H7 (cell line): ENCODE results near the gene ENOSF1. TPM values are rescaled to one million over a fixed set of nuclear protein-coding genes. Genes with fewer than 3 reads are reported as not detected.
A peak's percentile ranks its signal among the peaks of the same experiment; 100 is the strongest.
"Not testable (repeated sequence)": the region's sequence is repeated elsewhere in the genome, so short reads cannot be mapped to it uniquely, and the experiment has no call there.

Experiments used
- DNase-seq: peaks from one replicate; pipeline ENCODE4 v3.0.0; 2012
- H3K27me3 ChIP-seq: 2 replicates; pipeline ENCODE4 v1.6.0; 2011; ENCODE audit warnings: mild to moderate bottlenecking, low read length; ENCODE audit not compliant: control insufficient read depth, insufficient read depth
- H3K36me3 ChIP-seq: replicated peaks from 2 replicates; pipeline ENCODE4 v1.5.1; 2011; ENCODE audit warnings: low read length; ENCODE audit not compliant: control insufficient read depth, insufficient read depth
- H3K4me3 ChIP-seq: 2 replicates; pipeline ENCODE4 v1.5.1; 2011; ENCODE audit warnings: low read depth, mild to moderate bottlenecking, control low read depth, low read length, moderate library complexity; ENCODE audit not compliant: insufficient read depth
- total RNA-seq: library from RNA; depleted of rRNA; stranded (reverse); fragments of >200 nt; shearing (Covaris generic); gene quantifications from 2 replicates; pipeline ENCODE4 v1.2.3, GENCODE V29; 2014

The ENOSF1 gene
- total RNA-seq, 1 experiment from 2014 or later = 15.4 TPM

DNA sequence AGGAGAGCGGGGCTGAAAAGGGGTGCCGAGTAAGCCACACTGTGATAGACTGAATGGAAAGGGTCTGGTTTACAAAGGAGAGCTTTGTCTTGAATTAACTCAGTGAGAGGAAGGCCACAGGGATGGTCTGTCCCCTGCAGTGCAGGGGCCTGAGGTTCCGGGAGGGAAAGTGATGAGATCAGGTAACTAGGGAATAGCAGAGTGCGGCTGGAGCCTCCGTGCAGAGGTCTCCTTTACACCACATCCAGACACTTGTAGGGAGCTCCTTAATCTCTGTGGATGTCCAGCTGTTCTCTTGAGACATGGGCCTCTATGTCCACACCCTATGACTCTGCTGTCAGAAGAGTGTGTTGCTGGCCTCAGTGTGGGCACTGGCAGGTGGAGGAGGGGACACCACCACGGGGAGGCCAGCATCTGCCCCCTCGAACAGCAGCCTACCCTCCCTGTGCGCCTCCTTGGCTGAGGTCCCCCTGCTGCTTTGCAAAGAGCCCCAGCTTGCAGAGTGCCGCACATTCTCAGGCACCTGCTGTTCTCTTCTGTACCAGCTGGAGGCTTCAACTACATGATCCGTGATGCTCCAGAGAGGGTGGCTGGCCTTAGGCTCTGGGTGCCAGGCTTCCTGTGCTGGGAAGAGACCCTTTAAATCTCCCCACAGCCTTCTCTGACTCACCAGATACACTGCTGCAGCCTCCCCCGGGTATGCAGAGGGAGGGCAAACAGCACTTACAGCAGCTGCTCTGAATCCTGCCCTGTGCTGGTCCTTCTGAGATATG is 25.9 kb downstream of the ENOSF1 start:
- peak; percentile 86 for DNase-seq
- H3K36me3 ChIP-seq = peaks cover 19% of the 10 kb centered on the region
- no peak overlapping the region for H3K4me3 ChIP-seq
- no peaks in the 10 kb centered on the region for H3K27me3 ChIP-seq

DNA sequence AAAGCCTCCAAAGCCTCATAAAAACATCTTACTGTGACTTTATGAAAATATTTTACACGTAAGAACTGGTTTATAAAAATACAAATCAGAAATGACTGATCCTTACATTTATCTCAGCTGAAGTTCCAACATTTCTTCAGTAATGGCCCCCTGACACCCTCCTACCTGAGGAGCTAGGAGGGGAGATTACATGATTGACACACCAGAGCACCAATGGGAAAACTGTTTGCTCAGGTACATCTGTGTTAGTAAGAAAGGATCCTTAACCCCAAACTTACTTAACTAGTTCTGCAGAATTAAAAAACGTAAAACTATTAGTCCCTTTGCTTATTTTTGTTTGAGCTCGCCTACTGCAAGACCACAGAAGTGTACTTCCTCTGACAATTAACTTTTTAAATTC is 27.0 kb downstream of the ENOSF1 start:
- Histone ChIP-seq H3K36me3 (peaks cover 21% of the 10 kb centered on the region), H3K4me3 (no peak overlapping the region), H3K27me3 (no peaks in the 10 kb centered on the region)
- DNase-seq = peak; percentile 81

DNA sequence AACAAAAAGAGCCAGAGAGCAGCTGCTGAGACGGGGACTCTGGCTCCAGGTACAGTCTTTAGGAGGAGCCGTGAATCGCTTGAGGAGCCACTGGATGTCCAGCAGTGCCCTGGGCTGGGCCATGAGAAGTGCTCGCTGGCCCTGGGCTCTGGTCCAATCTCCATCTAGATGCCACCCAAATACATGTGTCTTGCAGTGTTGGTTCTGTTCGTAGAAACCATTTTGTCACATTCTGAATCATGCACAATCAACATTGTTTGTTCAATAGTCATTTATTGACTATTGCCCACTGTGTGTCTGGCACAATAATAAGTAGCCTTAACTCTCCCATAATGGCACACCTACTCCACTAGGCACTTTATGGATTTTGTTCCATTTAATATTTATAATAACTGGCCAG is 28.9 kb downstream of the ENOSF1 start:
- Histone ChIP-seq H3K27me3 (no peaks in the 10 kb centered on the region), H3K4me3 (no peak overlapping the region), H3K36me3 (peaks cover 22% of the 10 kb centered on the region)
- DNase-seq = no peak

DNA sequence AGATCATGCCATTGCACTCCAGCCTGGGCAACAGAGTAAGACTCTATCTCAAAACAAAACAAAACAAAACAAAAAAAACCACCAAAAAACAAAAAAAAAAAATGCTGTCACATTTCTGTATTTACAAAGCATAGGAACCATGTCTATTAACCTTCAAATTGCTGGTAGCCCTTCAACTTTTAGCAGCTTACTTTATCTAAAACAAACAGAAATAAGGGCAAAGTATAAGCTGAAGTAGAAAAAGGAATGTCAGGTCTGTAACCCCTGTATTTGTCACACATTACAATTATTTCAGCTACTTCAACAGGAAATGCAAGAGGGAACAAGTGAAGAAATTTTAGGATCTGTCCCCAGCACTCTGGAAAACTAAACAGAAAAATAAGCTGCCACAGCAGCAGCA is 29.6 kb downstream of the ENOSF1 start:
- H3K4me3 ChIP-seq = no peak overlapping the region
- peaks cover 24% of the 10 kb centered on the region for H3K36me3 ChIP-seq
- H3K27me3 ChIP-seq = no peaks in the 10 kb centered on the region
- no peak for DNase-seq

DNA sequence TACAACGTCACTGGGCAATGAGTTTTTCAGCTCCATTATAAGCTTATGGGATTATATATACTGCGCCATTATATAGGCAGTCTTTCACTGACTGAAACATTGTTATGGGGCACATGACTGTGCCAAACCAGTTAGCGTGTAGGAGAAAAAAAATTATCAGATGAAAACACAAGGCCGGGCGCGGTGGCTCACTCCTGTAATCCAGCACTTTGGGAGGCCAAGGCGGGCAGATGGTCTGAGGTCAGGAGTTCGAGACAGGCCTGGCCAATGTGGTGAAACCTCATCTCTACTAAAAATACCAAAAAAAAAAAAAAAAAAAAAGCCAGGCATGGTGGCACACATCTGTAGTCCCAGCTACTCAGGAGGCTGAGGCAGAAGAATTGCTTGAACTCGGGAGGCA is 30.0 kb downstream of the ENOSF1 start:
- H3K4me3 ChIP-seq, DNase-seq, H3K27me3 ChIP-seq: not testable (repeated sequence)
- H3K36me3 ChIP-seq = peaks cover 28% of the 10 kb centered on the region

DNA sequence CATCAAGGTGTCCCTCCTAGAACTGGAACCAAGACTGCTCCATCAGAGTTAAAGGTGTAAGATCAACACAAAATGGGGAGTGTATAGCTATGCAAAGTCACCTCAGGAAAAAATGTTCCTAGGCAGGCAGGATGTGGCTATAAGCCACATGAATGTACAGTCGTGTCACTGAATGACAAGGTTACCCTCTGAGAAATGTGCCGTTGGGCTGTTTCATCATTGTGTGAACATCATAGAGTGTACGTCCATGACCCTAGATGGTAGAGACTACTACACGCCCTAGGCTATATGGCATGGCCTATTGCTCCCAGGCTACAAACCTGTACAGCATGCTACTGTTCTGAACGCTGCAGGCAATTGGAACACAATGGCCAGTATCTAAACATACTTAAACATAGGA is 30.4 kb downstream of the ENOSF1 start:
- Histone ChIP-seq H3K27me3 (no peaks in the 10 kb centered on the region), H3K36me3 (peaks cover 28% of the 10 kb centered on the region), H3K4me3 (no peak overlapping the region)
- no peak for DNase-seq

DNA sequence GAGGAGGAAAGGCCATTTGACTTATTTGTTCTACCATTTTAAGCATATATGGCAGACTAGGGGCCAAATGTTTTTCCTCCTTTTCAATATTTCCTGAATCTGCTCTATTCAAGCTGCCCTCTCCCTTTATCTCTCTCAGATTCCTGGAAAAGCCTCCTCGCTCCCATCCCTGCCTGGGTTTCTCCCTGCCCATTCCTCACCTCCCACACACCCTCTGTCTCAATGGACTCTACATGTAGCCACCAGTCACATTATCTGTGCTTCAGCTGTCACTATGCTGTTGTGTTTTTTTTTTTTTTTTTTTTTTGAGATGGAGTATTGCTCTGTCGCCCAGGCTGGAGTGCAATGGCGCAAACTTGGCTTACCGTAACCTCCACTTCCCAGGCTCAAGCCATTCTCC is 32.0 kb downstream of the ENOSF1 start:
- Histone ChIP-seq H3K4me3 (no peak overlapping the region), H3K36me3 (peaks cover 21% of the 10 kb centered on the region), H3K27me3 (no peaks in the 10 kb centered on the region)
- no peak for DNase-seq

DNA sequence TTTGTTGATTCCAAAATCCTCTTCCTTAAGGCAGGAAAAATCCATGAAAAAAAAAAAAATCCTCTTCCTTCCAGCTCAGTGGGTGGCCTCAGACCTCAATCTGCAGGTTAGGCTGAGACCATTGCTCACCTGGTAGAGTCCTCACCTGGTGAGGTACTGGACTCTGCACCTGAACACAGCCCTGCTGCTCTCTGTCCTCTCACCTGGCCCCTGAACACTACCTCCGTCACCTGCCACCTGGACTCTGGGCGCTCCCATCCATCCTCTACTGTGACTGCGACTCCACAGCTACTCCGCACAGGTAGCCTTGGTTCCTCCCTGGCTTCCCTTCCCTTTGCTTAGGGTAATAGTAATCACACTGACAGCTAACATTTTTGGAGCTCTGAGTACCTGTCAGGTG is 32.9 kb downstream of the ENOSF1 start:
- no peaks in the 10 kb centered on the region for H3K27me3 ChIP-seq
- H3K36me3 ChIP-seq = peaks cover 24% of the 10 kb centered on the region
- no peak for DNase-seq
- H3K4me3 ChIP-seq = no peak overlapping the region

DNA sequence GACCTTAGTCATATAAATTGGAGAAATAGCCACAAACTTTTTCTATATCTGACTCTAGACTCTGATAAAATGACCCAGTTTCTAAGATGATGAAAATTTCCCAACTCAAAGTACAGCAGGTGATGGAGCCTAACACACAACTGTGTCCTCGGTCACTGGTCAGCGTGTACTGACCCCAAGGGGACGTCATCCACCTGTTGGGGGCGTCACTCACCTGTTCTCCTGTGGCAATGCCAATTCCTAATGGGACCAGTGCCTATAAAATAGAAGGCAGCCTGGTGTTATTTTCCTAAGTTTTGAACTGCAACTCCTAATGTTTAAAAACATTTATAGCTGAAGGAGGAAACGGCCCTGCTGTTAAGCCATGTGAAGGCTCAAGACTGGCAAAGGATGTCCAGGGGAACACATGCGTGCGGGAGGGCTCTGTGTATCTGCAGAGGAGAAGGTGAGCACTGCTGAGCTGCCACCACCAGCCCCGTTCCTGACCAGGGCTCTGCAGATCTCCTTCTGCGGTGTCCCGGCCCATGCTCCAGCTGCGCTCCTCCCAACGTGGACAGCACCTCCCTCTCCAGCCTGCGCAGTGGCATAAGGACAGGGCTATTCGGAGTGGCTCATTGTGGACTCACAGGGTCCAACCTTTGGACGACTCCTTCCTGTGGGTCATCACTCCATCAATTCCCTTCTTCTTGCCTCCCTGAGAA is 33.8 kb downstream of the ENOSF1 start:
- DNase-seq = peak; percentile 52
- Histone ChIP-seq H3K27me3 (no peaks in the 10 kb centered on the region), H3K4me3 (no peak overlapping the region), H3K36me3 (peaks cover 23% of the 10 kb centered on the region)

DNA sequence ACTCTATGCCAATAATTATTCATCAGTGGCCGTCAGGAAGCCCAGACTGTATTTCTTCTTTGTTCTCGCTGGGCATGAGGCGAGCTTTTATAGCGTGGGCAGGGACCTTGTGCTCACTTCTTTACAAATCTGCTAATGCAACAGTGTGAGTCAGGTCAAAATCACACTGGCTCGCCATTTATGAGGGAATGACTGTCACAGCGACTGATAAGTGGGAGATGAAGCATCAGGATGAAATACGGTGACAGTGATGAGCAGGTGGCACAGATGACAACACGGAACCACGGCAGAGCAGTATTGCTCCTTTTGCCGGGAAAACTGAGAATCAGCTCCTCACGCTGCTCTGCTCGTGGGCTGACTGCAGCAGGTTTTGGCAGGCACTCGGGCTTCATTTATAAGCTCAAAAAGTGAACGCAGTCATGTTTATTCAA is 34.5 kb downstream of the ENOSF1 start:
- Histone ChIP-seq H3K27me3 (no peaks in the 10 kb centered on the region), H3K36me3 (peaks cover 20% of the 10 kb centered on the region), H3K4me3 (no peak overlapping the region)
- no peak for DNase-seq

DNA sequence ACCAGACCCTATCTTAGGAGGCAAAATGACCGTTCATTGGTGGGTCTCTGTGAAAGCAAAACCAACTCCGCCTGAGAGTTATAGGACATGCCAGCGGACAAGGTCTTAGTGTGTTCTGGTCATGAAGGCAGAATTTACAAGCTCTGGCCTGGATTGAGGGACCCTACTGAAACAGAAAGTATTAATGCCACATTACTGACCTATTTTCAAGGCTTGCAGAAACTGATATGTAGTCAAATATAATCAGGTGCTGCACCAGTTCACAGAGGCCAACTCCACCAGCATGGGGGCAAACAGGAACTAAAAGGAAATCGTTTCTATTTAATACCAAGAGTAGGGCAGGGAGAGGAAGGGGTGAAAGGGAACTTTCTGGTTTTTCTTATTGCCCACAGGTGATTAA is 35.3 kb downstream of the ENOSF1 start:
- no peaks in the 10 kb centered on the region for H3K27me3 ChIP-seq

DNA sequence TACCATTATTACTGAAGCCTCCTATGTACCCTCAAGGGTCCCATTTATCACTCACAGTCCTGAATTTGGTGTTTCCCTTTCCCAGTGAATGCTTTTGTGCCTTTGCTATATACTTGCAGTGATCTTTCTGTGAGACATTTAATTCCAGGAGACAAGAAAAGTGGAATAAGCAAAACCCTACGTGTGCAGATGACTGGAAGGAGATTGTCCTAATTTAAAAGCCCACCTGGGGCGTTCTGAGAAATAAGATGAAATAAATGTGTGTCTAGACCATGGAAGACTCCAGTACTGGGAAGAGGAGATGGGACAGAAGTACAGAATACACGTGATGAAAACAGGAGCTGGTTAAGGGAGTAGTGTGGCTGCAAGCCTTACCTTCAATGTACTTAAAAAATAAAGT is 35.7 kb downstream of the ENOSF1 start:
- no peak overlapping the region for H3K4me3 ChIP-seq
- no peaks in the 10 kb centered on the region for H3K27me3 ChIP-seq
- DNase-seq = no peak

More for the DNA sequence above, 35.3 kb downstream of the ENOSF1 start:
- DNase-seq = no peak
- Histone ChIP-seq H3K4me3 (no peak overlapping the region), H3K36me3 (peaks cover 21% of the 10 kb centered on the region)

DNA sequence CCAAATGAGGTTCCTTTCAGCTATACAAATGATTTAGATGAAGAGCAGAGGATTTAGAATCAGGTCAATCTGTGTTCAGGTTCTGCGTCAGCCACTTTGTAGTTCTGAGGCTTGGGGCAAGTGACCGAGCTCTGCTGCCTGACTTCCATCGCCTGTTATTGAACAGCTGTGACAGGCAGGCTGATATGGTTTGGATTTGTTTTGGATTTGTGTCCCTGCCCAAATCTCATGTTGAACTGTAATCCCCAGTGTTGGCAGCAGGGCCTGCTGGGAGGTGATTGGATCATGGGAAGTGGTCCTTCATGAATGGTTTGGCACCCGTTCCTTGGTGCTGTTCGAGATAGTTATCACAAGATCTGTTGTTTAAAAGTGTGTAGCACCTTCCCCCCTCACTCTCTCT is 36.4 kb downstream of the ENOSF1 start:
- peaks cover 21% of the 10 kb centered on the region for H3K36me3 ChIP-seq
- no peak overlapping the region for H3K4me3 ChIP-seq
- DNase-seq = no peak
- H3K27me3 ChIP-seq = no peaks in the 10 kb centered on the region

More for the DNA sequence above, 35.7 kb downstream of the ENOSF1 start:
- peaks cover 18% of the 10 kb centered on the region for H3K36me3 ChIP-seq

DNA sequence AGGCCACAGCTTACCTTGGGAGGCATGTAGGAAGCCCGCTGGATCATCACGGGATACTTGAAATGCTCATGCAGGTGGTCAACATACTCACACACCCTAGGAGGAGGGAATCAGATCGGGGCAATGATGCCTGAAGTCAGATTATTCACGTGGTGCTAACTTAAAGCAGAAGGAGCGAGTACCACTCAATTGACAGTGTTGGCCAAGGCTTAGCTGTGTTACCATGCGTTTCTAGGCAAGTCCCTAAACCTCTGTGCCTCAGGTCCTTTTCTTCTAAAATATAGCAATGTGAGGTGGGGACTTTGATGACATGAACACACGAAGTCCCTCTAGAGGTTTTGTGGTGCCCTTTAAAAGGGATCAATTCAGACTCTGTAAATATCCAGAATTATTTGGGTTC is 37.1 kb downstream of the ENOSF1 start:
- no peak for DNase-seq
- Histone ChIP-seq H3K4me3 (no peak overlapping the region), H3K36me3 (peaks cover 27% of the 10 kb centered on the region)

DNA sequence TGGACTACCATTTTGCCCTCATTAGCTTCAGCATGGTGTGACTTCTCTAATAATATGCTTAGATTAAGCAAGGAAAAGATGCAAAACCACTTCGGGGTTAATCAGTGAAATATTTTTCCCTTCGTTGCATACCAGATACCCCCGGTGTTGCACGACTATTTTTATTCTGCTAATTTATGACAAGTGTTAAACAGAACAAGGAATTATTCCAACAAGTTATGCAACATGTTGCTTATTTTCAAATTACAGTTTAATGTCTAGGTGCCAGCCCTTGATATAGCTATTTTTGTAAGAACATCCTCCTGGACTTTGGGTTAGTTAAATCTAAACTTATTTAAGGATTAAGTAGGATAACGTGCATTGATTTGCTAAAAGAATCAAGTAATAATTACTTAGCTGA is 38.7 kb downstream of the ENOSF1 start:
- H3K4me3 ChIP-seq = no peak overlapping the region
- DNase-seq = no peak
- H3K27me3 ChIP-seq = no peaks in the 10 kb centered on the region
- H3K36me3 ChIP-seq = peaks cover 32% of the 10 kb centered on the region

More for the DNA sequence above, 37.1 kb downstream of the ENOSF1 start:
- no peaks in the 10 kb centered on the region for H3K27me3 ChIP-seq
